PC-9 (cell line): Measurements from ENCODE around the gene ZDHHC5. TPM values are rescaled to one million over a fixed set of nuclear protein-coding genes. Genes with fewer than 3 reads are reported as not detected.

ENCODE experiments used
- BruUV-seq: library from RNA; stranded (reverse); fragments of 400-500 nt; replicated peaks from 2 replicates; lab custom pipeline; 2021; lab: Mats Ljungman, UMichigan
- CTCF ChIA-PET: fragments of 300-600 bp; sonication (Branson Sonifier 250); formaldehyde crosslinking; loops from one replicate; lab custom pipeline; 2022; ENCODE audit warnings: antibody characterized with exemption; lab: Charles Lee
- POLR2A ChIA-PET: fragments of 300-600 bp; sonication (Branson Sonifier 250); formaldehyde crosslinking; loops from one replicate; lab custom pipeline; 2022; ENCODE audit warnings: antibody characterized with exemption; ENCODE audit not compliant: unreplicated experiment; lab: Charles Lee
- DNase-seq, 2 experiments: peaks; one replicate each; pipeline versions ENCODE4 v3.0.0 to v3.0.0-alpha.2; 2015 to 2022; ENCODE audit warnings: mixed read lengths in 1 of 2
- H2AFZ ChIP-seq: fragments of 200-600 bp; sonication (generic); 2 replicates; pipeline ENCODE4 v1.8.1; 2017; ENCODE audit warnings: antibody characterized with exemption
- H3F3A ChIP-seq: fragments of 200-600 bp; sonication (generic); 2 replicates; pipeline ENCODE4 v1.8.1; 2017; ENCODE audit warnings: antibody characterized with exemption, mild to moderate bottlenecking, low read depth; ENCODE audit not compliant: insufficient read depth
- H3K27ac ChIP-seq: fragments of 200-600 bp; sonication (generic); 2 replicates; pipeline ENCODE4 v1.6.1; 2016; ENCODE audit warnings: mixed run types
- H3K27me3 ChIP-seq: fragments of 200-600 bp; sonication (generic); 2 replicates; pipeline ENCODE4 v1.6.1; 2016; ENCODE audit warnings: low read depth, mixed run types; ENCODE audit not compliant: insufficient read depth
- H3K36me3 ChIP-seq: fragments of 200-600 bp; sonication (generic); 2 replicates; pipeline ENCODE4 v1.6.1; 2016; ENCODE audit warnings: low read depth, mixed run types
- H3K4me1 ChIP-seq: fragments of 200-600 bp; sonication (generic); replicated peaks from 2 replicates; pipeline ENCODE4 v1.6.1; 2016; ENCODE audit warnings: mixed run types; ENCODE audit not compliant: insufficient read depth
- H3K4me2 ChIP-seq: fragments of 200-600 bp; sonication (generic); 2 replicates; pipeline ENCODE4 v1.6.1; 2017; ENCODE audit warnings: mixed run types
- H3K4me3 ChIP-seq: fragments of 200-600 bp; sonication (generic); 2 replicates; pipeline ENCODE4 v1.6.1; 2016; ENCODE audit warnings: mixed run types
- H3K79me2 ChIP-seq: fragments of 200-600 bp; sonication (generic); 2 replicates; pipeline ENCODE4 v1.6.1; 2017; ENCODE audit warnings: low read depth, mixed run types
- H3K9me2 ChIP-seq: fragments of 200-600 bp; sonication (generic); 2 replicates; pipeline ENCODE4 v1.8.1; 2017; ENCODE audit warnings: mild to moderate bottlenecking; ENCODE audit not compliant: insufficient read depth
- H3K9me3 ChIP-seq: fragments of 200-600 bp; sonication (generic); 2 replicates; pipeline ENCODE4 v1.8.1; 2016; ENCODE audit warnings: low read depth; ENCODE audit not compliant: insufficient read depth
- H4K20me1 ChIP-seq: fragments of 200-600 bp; sonication (generic); 2 replicates; pipeline ENCODE4 v1.8.1; 2017; ENCODE audit not compliant: insufficient read depth
- EZH2 ChIP-seq: fragments of 200-600 bp; sonication (generic); IDR thresholded peaks from 2 replicates; pipeline ENCODE4 v1.8.0; 2017; ENCODE audit warnings: antibody characterized with exemption, low read depth
- intact Hi-C: fragments of 100-400 bp; cut with micrococcal nuclease; formaldehyde crosslinking; loops from one replicate; pipeline ENCODE4 v1.10.0; 2022; ENCODE audit not compliant: unreplicated experiment
- total RNA-seq: library from RNA; stranded (reverse); gene quantifications from 2 replicates; pipeline ENCODE4 v1.2.3, GENCODE V29; 2021
- TF ChIP-seq, protein P1 (sequence below): fragments of 200-600 bp; sonication (generic); conservative IDR thresholded peaks from 2 replicates; pipeline ENCODE4 v1.6.1; 2017; ENCODE audit warnings: mixed run types, antibody characterized with exemption, mild to moderate bottlenecking, moderate library complexity

ZDHHC5 gene
- total RNA-seq, 1 experiment from 2014 or later: 94.2 TPM

- Histone ChIP-seq H3K4me1 (peaks cover 7% of the 10 kb centered on the region), H3K9me2 (no peaks in the 10 kb centered on the region), H3K36me3 (no peaks in the 10 kb centered on the region), H3K4me3 (no peak overlapping the region), H3K9me3 (no peaks in the 10 kb centered on the region), H3K27ac (no peak overlapping the region), H3F3A (peaks cover 5% of the 10 kb centered on the region; the same call in 1 of the 2 replicates), H3K27me3 (peaks cover 26% of the 10 kb centered on the region), H4K20me1 (no peaks in the 10 kb centered on the region), H2AFZ (peak overlapping the region; percentile 1; the same call in 1 of the 2 replicates), H3K4me2 (no peak overlapping the region), H3K79me2 (peaks cover 1% of the 10 kb centered on the region)
- intact Hi-C loops: no loop called here
- DNase-seq: no peak
- no TSS peak for BruUV-seq
- POLR2A ChIA-PET: interaction anchor here (0.5 kb wide), 1 partner anchor 192 kb away, joined by 3 read pairs; the partner anchor contains the start of gene RTN4RL2
- CTCF ChIA-PET: no interaction called here
- TF ChIP-seq EZH2: no peak
- TF ChIP-seq, protein P1, sequence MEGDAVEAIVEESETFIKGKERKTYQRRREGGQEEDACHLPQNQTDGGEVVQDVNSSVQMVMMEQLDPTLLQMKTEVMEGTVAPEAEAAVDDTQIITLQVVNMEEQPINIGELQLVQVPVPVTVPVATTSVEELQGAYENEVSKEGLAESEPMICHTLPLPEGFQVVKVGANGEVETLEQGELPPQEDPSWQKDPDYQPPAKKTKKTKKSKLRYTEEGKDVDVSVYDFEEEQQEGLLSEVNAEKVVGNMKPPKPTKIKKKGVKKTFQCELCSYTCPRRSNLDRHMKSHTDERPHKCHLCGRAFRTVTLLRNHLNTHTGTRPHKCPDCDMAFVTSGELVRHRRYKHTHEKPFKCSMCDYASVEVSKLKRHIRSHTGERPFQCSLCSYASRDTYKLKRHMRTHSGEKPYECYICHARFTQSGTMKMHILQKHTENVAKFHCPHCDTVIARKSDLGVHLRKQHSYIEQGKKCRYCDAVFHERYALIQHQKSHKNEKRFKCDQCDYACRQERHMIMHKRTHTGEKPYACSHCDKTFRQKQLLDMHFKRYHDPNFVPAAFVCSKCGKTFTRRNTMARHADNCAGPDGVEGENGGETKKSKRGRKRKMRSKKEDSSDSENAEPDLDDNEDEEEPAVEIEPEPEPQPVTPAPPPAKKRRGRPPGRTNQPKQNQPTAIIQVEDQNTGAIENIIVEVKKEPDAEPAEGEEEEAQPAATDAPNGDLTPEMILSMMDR: no peak
Observed at GRCh38 chr11:57652662-57653061, 15.3 kb upstream of the ZDHHC5 start.

- TF ChIP-seq, protein P1: no peak
- no peak for TF ChIP-seq EZH2
- Histone ChIP-seq H3K27ac (no peak overlapping the region), H3K9me2 (no peaks in the 10 kb centered on the region), H2AFZ (peak overlapping the region; percentile 1; the same call in 1 of the 2 replicates), H3K9me3 (no peaks in the 10 kb centered on the region), H4K20me1 (no peaks in the 10 kb centered on the region), H3K79me2 (peaks cover 6% of the 10 kb centered on the region), H3K27me3 (peaks cover 21% of the 10 kb centered on the region), H3K4me3 (no peak overlapping the region), H3K4me1 (peaks cover 7% of the 10 kb centered on the region), H3K4me2 (no peak overlapping the region), H3K36me3 (no peaks in the 10 kb centered on the region), H3F3A (peaks cover 5% of the 10 kb centered on the region; the same call in 1 of the 2 replicates)
- intact Hi-C loops: no loop called here
- CTCF ChIA-PET: no interaction called here
- DNase-seq: no peak
- BruUV-seq: no TSS peak
- POLR2A ChIA-PET: no interaction called here
Observed at GRCh38 chr11:57653163-57653562, 14.8 kb upstream of the ZDHHC5 start.

DNA sequence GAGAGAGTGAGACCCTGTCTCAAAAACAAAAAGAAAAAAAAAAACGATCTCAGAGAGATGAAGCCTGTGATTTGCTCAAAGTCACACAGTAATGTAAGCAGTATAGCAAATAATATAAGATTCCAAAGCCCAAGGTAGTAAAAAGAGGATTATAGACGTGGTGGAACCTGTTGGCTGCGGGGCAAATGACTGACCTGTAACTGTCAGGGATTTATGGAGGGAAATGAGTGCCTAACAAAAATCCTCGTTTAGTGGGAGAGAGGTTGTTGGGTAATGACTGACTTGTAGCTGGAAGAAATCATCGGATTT lies 11.1 kb upstream of the ZDHHC5 start:
- TF ChIP-seq, protein P1: 0 out of 2 replicates have a peak, but pooled peaks have one; percentile 5
- TF ChIP-seq EZH2: no peak
- H3K36me3 ChIP-seq: peaks cover 21% of the 10 kb centered on the region; the same call in 1 of the 2 replicates
- no peaks in the 10 kb centered on the region for H3K27me3 ChIP-seq
- peak overlapping the region; percentile 97 for H3K4me2 ChIP-seq
- peak overlapping the region; percentile 80 for H2AFZ ChIP-seq
- H3K79me2 ChIP-seq: peaks cover 27% of the 10 kb centered on the region
- H3K9me3 ChIP-seq: no peaks in the 10 kb centered on the region
- no peaks in the 10 kb centered on the region for H4K20me1 ChIP-seq
- H3F3A ChIP-seq: peaks cover 9% of the 10 kb centered on the region; the same call in 1 of the 2 replicates
- CTCF ChIA-PET: no interaction called here
- no peak for DNase-seq
- POLR2A ChIA-PET: interaction anchor here (1.0 kb wide), 1 partner anchor 13 kb away, joined by 12 read pairs; no protein-coding TSS in a partner anchor
- H3K27ac ChIP-seq: peak overlapping the region; percentile 17; the same call in 1 of the 2 replicates
- H3K4me3 ChIP-seq: peak overlapping the region; percentile 96
- intact Hi-C loops: loop anchor here (1.0 to 5.0 kb wide), 3 partner anchors 10 to 921 kb away; partner anchors contain the start of gene TIMM10
- TSS peak; percentile 99 for BruUV-seq
- peaks cover 7% of the 10 kb centered on the region for H3K4me1 ChIP-seq
- H3K9me2 ChIP-seq: no peaks in the 10 kb centered on the region
